Thymus (tissue), 11 donors: ENCODE data around the gene LEMD2. TPM values are rescaled to one million over a fixed set of nuclear protein-coding genes. Genes with fewer than 3 reads are reported as not detected.
A peak's percentile ranks its signal among the peaks of the same experiment; 100 is the strongest.

Source experiments
- DNase-seq, 9 donors: peaks; one replicate each; pipeline ENCODE4 v3.0.0-alpha.2; 2013; ENCODE audit warnings: low spot score in 9 of 9, low read depth in 6 of 9, missing footprints in 1 of 9
- H3K27ac ChIP-seq, 2 donors: one replicate each; pipeline ENCODE4 v1.5.1; 2013; ENCODE audit warnings: control low read depth in 1 of 2, low read depth in 1 of 2, low read length in 1 of 2, mild to moderate bottlenecking in 1 of 2, moderate library complexity in 1 of 2
- H3K27me3 ChIP-seq, 2 donors: one replicate each; pipeline ENCODE4 v1.5.1; 2013; ENCODE audit warnings: low read length in 1 of 2; ENCODE audit not compliant: control insufficient read depth in 2 of 2, insufficient read depth in 1 of 2
- H3K36me3 ChIP-seq, 2 donors: one replicate each; pipeline ENCODE4 v1.5.1; 2013; ENCODE audit warnings: low read length in 1 of 2, mild to moderate bottlenecking in 1 of 2, moderate library complexity in 1 of 2; ENCODE audit not compliant: control insufficient read depth in 2 of 2, insufficient read depth in 2 of 2
- H3K4me1 ChIP-seq, 2 donors: one replicate each; pipeline ENCODE4 v1.5.1; 2013; ENCODE audit warnings: low read length in 2 of 2; ENCODE audit not compliant: control insufficient read depth in 2 of 2, insufficient read depth in 2 of 2
- H3K4me3 ChIP-seq, 2 donors: one replicate each; pipeline ENCODE4 v1.5.1; 2013; ENCODE audit warnings: low read length in 2 of 2, control low read depth in 1 of 2, mild to moderate bottlenecking in 1 of 2
- H3K9me3 ChIP-seq, 2 donors: one replicate each; pipeline ENCODE4 v1.5.1; 2013; ENCODE audit warnings: low read length in 1 of 2, mild to moderate bottlenecking in 1 of 2; ENCODE audit not compliant: control insufficient read depth in 2 of 2, insufficient read depth in 1 of 2
- WGBS: extraction: QIAGEN DNeasy Blood & Tissue Kit; methylation state at CpG from one replicate; pipeline ENCODE4 v1.1.7; 2013; 5-methylcytosine and 5-hydroxymethylcytosine counted together
- polyA plus RNA-seq: library from polyadenylated mRNA; stranded (reverse); fragments of 200-250 nt; gene quantifications from one replicate; pipeline ENCODE4 v1.2.3, GENCODE V29; 2013
- total RNA-seq: library from RNA; stranded (reverse); fragments of 120-200 nt; gene quantifications from one replicate; pipeline ENCODE4 v1.2.4, GENCODE V29; 2013
- donor health status: healthy.

LEMD2 gene
- total and polyA plus RNA-seq, 2 donors: 39.6 to 67.5 TPM

DNA sequence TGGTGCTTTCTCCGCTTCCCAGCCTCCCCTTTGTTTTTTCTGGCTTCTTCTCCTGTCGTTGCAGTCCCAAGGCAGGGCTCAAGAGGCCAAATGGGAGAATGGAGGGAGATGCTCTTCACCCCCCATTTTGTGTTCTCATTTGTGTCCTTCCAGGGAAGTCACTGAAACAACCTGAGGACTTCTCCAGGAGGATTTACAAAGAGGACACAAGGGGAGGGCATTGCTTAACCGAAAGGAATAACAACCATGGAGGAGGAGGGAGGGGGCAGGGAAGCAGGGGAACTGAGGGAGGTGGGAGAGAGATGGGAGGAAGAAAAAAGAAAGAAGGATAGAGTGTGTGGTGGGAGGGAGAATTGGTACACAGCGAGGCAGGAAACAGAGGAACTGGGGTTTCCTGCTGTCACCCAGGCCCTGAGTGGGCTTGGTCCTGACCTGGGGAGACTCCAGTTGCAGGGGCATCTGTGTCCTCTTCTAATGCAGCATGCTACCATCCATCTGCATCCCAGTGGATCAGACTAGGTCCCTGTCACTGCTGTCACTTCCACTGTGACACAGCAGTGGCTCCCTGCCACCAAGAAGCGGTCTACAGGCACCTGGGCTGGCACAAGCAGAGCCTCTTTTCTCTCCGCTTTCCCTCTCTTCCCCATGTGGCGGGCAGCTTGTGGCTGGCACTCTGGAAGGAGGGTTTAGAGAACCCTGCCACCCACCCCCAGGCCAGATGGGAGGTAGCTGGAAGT, 32.0 kb upstream of the LEMD2 start:
- H3K36me3 ChIP-seq: no peaks in the 10 kb centered on the region
- WGBS: 39% methylated on average over 7 of the region's 7 CpGs
- DNase-seq: no peak

GRCh38 chr6:33820243-33820642, 31.3 kb upstream of the LEMD2 start:
- no peak for DNase-seq

More for the DNA sequence above, 32.0 kb upstream of the LEMD2 start:
- Histone ChIP-seq H3K4me1 (no peaks in the 10 kb centered on the region), H3K27ac (no peak overlapping the region), H3K27me3 (peaks cover 0 to 24% of the 10 kb centered on the region in 2 donors), H3K9me3 (no peaks in the 10 kb centered on the region), H3K4me3 (no peak overlapping the region)

DNA sequence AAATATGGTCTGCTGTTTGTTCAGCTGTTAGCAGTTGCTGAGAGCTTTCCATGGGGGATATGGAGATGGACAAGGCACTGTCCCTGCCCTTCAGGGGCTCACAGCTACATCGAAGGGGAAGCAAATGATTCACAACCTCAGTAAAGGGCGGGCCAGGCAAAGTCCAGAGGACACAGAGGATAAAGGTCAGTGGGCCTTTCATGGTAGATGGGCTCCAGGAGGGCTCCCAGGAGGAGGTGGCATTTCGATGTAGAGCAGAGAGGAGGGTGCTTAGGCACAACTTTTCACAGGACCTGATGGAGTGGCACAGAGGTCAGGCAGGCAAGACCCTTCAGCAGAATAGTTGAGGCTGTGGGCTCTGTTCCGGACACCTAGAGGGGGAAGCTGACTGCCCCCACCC, 30.1 kb upstream of the LEMD2 start:
- no peak overlapping the region for H3K4me3 ChIP-seq
- no peak overlapping the region for H3K27ac ChIP-seq
- H3K36me3 ChIP-seq: no peaks in the 10 kb centered on the region
- no peaks in the 10 kb centered on the region for H3K4me1 ChIP-seq
- WGBS: 91% methylated on average over 4 of the region's 4 CpGs
- peaks cover 0 to 32% of the 10 kb centered on the region in 2 donors for H3K27me3 ChIP-seq
- DNase-seq: no peak
- H3K9me3 ChIP-seq: no peaks in the 10 kb centered on the region

More at GRCh38 chr6:33820243-33820642, 31.3 kb upstream of the LEMD2 start:
- no peaks in the 10 kb centered on the region for H3K4me1 ChIP-seq
- peaks cover 0 to 27% of the 10 kb centered on the region in 2 donors for H3K27me3 ChIP-seq
- no peaks in the 10 kb centered on the region for H3K36me3 ChIP-seq
- no peak overlapping the region for H3K4me3 ChIP-seq
- 90% methylated on average over 10 of the region's 10 CpGs for WGBS
- H3K9me3 ChIP-seq: no peaks in the 10 kb centered on the region
- no peak overlapping the region for H3K27ac ChIP-seq

- 74% methylated on average over 3 of the region's 3 CpGs for WGBS
- Histone ChIP-seq H3K27me3 (peaks cover 0 to 36% of the 10 kb centered on the region in 2 donors), H3K9me3 (no peaks in the 10 kb centered on the region), H3K27ac (no peak overlapping the region), H3K4me1 (no peaks in the 10 kb centered on the region), H3K4me3 (no peak overlapping the region), H3K36me3 (no peaks in the 10 kb centered on the region)
- DNase-seq: no peak
Observed at GRCh38 chr6:33818293-33818692, 29.4 kb upstream of the LEMD2 start.

GRCh38 chr6:33817489-33817888, 28.6 kb upstream of the LEMD2 start:
- H3K27ac ChIP-seq: no peak overlapping the region
- 91% methylated on average over 5 of the region's 5 CpGs for WGBS
- H3K4me1 ChIP-seq: no peaks in the 10 kb centered on the region
- H3K27me3 ChIP-seq: peaks cover 0 to 38% of the 10 kb centered on the region in 2 donors
- DNase-seq: no peak
- H3K4me3 ChIP-seq: no peak overlapping the region
- H3K36me3 ChIP-seq: no peaks in the 10 kb centered on the region
- H3K9me3 ChIP-seq: no peaks in the 10 kb centered on the region

GRCh38 chr6:33816911-33817310, 28.0 kb upstream of the LEMD2 start:
- no peak for DNase-seq
- Histone ChIP-seq H3K36me3 (no peaks in the 10 kb centered on the region), H3K4me1 (no peaks in the 10 kb centered on the region), H3K4me3 (no peak overlapping the region), H3K27ac (no peak overlapping the region), H3K27me3 (peaks cover 0 to 40% of the 10 kb centered on the region in 2 donors), H3K9me3 (no peaks in the 10 kb centered on the region)
- WGBS: 90% methylated on average over 8 of the region's 8 CpGs

GRCh38 chr6:33815854-33816253, 26.9 kb upstream of the LEMD2 start:
- H3K4me3 ChIP-seq: no peak overlapping the region
- peak in 5 of 9 donors; percentile 15 to 61 (median 29) for DNase-seq
- H3K27ac ChIP-seq: no peak overlapping the region
- H3K9me3 ChIP-seq: no peaks in the 10 kb centered on the region
- H3K27me3 ChIP-seq: peaks cover 0 to 51% of the 10 kb centered on the region in 2 donors
- H3K4me1 ChIP-seq: no peaks in the 10 kb centered on the region
- H3K36me3 ChIP-seq: no peaks in the 10 kb centered on the region
- WGBS: 59% methylated on average over 1 of the region's 1 CpG

- no peak for DNase-seq
- H3K4me1 ChIP-seq: no peaks in the 10 kb centered on the region
- no peaks in the 10 kb centered on the region for H3K9me3 ChIP-seq
- no peaks in the 10 kb centered on the region for H3K36me3 ChIP-seq
- no peak overlapping the region for H3K4me3 ChIP-seq
- no peak overlapping the region for H3K27ac ChIP-seq
- peaks cover 0 to 53% of the 10 kb centered on the region in 2 donors for H3K27me3 ChIP-seq
- WGBS: 80% methylated on average over 19 of the region's 19 CpGs
Observed at GRCh38 chr6:33813990-33814985, 25.4 kb upstream of the LEMD2 start.
